GM12875 (cell line): ENCODE results near the gene KRT3.

ENCODE experiments used
- H3K4me3 ChIP-seq: one replicate; pipeline ENCODE4 v1.5.1; 2011; ENCODE audit warnings: low read depth, low read length, control low read depth
- CTCF ChIP-seq: IDR thresholded peaks from 2 replicates; pipeline ENCODE4 v1.5.1; 2011; ENCODE audit warnings: low read depth, mild to moderate bottlenecking, control low read depth, inconsistent platforms, low read length, moderate library complexity, borderline replicate concordance; ENCODE audit not compliant: insufficient read depth

KRT3 gene

GRCh38 chr12:52821071-52821730, 25.3 kb upstream of the KRT3 start:
- H3K4me3 ChIP-seq: no peak overlapping the region
- TF ChIP-seq CTCF: no peak

GRCh38 chr12:52820521-52820920, 24.6 kb upstream of the KRT3 start:
- no peak overlapping the region for H3K4me3 ChIP-seq
- no peak for TF ChIP-seq CTCF

GRCh38 chr12:52819731-52820510, 24.0 kb upstream of the KRT3 start:
- TF ChIP-seq CTCF: no peak
- H3K4me3 ChIP-seq: no peak overlapping the region

- no peak overlapping the region for H3K4me3 ChIP-seq
- no peak for TF ChIP-seq CTCF
These were observed 23.0 kb upstream of the KRT3 start for GRCh38 chr12:52818887-52819420.

GRCh38 chr12:52818388-52818787, 22.5 kb upstream of the KRT3 start:
- no peak for TF ChIP-seq CTCF
- H3K4me3 ChIP-seq: no peak overlapping the region

GRCh38 chr12:52817699-52818238, 21.9 kb upstream of the KRT3 start:
- H3K4me3 ChIP-seq: no peak overlapping the region
- no peak for TF ChIP-seq CTCF
